OCI-LY7 (cell line): ENCODE measurements around the gene AP5S1. TPM values are rescaled to one million over a fixed set of nuclear protein-coding genes. Genes with fewer than 3 reads are reported as not detected.
A peak's percentile ranks its signal among the peaks of the same experiment; 100 is the strongest.

Experiments used
- BruUV-seq: library from RNA; stranded (reverse); fragments of 400-500 nt; replicated peaks from 2 replicates; lab custom pipeline; 2021; lab: Mats Ljungman, UMichigan
- CTCF ChIA-PET: fragments of 300-600 bp; sonication (Branson Sonifier 250); formaldehyde crosslinking; loops from one replicate; lab custom pipeline; 2022; ENCODE audit warnings: antibody characterized with exemption; ENCODE audit not compliant: unreplicated experiment; lab: Charles Lee
- POLR2A ChIA-PET: fragments of 300-600 bp; sonication (Branson Sonifier 250); formaldehyde crosslinking; loops from one replicate; lab custom pipeline; 2022; ENCODE audit warnings: antibody characterized with exemption; lab: Charles Lee
- DNase-seq: peaks from one replicate; pipeline ENCODE4 v3.0.0-alpha.2; 2015; ENCODE audit warnings: low spot score
- H2AFZ ChIP-seq: fragments of 200-600 bp; sonication (generic), shearing (Covaris generic); 2 replicates; pipeline ENCODE4 v1.6.1; 2014; ENCODE audit warnings: mild to moderate bottlenecking, antibody characterized with exemption, low read length, moderate library complexity
- H3K27ac ChIP-seq: fragments of 200-600 bp; sonication (generic); 2 replicates; pipeline ENCODE4 v1.5.1; 2014; ENCODE audit warnings: mixed run types, low read depth, mild to moderate bottlenecking, moderate library complexity, low read length, inconsistent platforms; ENCODE audit not compliant: poor library complexity, severe bottlenecking
- H3K36me3 ChIP-seq: fragments of 200-600 bp; sonication (generic); 2 replicates; pipeline ENCODE4 v1.6.1; 2014; ENCODE audit warnings: mild to moderate bottlenecking, antibody characterized with exemption, low read length, moderate library complexity, mixed read lengths; ENCODE audit not compliant: insufficient read depth
- H3K4me1 ChIP-seq: fragments of 200-600 bp; sonication (generic); 2 replicates; pipeline ENCODE4 v1.5.1; 2014; ENCODE audit warnings: mild to moderate bottlenecking, low read length; ENCODE audit not compliant: insufficient read depth, poor library complexity, severe bottlenecking
- H3K4me2 ChIP-seq: fragments of 200-600 bp; sonication (generic); 2 replicates; pipeline ENCODE4 v1.6.1; 2014; ENCODE audit warnings: mild to moderate bottlenecking, low read length
- H3K4me3 ChIP-seq: fragments of 200-600 bp; sonication (generic); 2 replicates; pipeline ENCODE4 v1.5.1; 2014; ENCODE audit warnings: mild to moderate bottlenecking, low read depth, low read length; ENCODE audit not compliant: poor library complexity, severe bottlenecking
- H3K79me2 ChIP-seq: fragments of 200-600 bp; sonication (generic); 2 replicates; pipeline ENCODE4 v1.6.1; 2016; ENCODE audit warnings: low read depth, mild to moderate bottlenecking, low read length, moderate library complexity, mixed read lengths; ENCODE audit not compliant: insufficient read depth
- H3K9me2 ChIP-seq: fragments of 200-600 bp; sonication (generic); 2 replicates; pipeline ENCODE4 v1.6.1; 2016; ENCODE audit warnings: mild to moderate bottlenecking, low read length, mixed read lengths; ENCODE audit not compliant: insufficient read depth
- H3K9me3 ChIP-seq: fragments of 200-600 bp; sonication (generic); 2 replicates; pipeline ENCODE4 v1.6.1; 2014; ENCODE audit warnings: mild to moderate bottlenecking, mixed run types, low read length, mixed read lengths
- H4K20me1 ChIP-seq: fragments of 200-600 bp; sonication (generic); 2 replicates; pipeline ENCODE4 v1.6.1; 2014; ENCODE audit warnings: mild to moderate bottlenecking, antibody characterized with exemption, low read length, moderate library complexity, mixed read lengths; ENCODE audit not compliant: insufficient read depth
- EZH2phosphoT487 ChIP-seq: fragments of 200-600 bp; sonication (generic); IDR thresholded peaks from 2 replicates; pipeline ENCODE4 v1.6.1; 2018; ENCODE audit warnings: low read depth, borderline replicate concordance, mild to moderate bottlenecking, mixed run types, antibody characterized with exemption, low read length, moderate library complexity, mixed read lengths
- intact Hi-C: fragments of 100-400 bp; cut with micrococcal nuclease; formaldehyde crosslinking; loops from one replicate; pipeline ENCODE4 v1.10.0; 2022; ENCODE audit not compliant: unreplicated experiment
- total RNA-seq, 2 experiments: library from RNA; depleted of rRNA in 1 of 2; stranded (reverse); fragments of >200 nt in 1 of 2; shearing (Covaris generic) in 1 of 2; gene quantifications; 2 replicates each; pipeline ENCODE4 v1.2.3, GENCODE V29; 2014 to 2022
- TF ChIP-seq, protein P1 (sequence below): fragments of 200-600 bp; sonication (generic); conservative IDR thresholded peaks from 2 replicates; pipeline ENCODE4 v1.5.1; 2014; ENCODE audit warnings: mild to moderate bottlenecking, antibody characterized with exemption, low read length, moderate library complexity, mixed read lengths

Gene AP5S1
- total RNA-seq, 2 experiments from 2014 or later = 9.8 to 12.1 TPM

DNA sequence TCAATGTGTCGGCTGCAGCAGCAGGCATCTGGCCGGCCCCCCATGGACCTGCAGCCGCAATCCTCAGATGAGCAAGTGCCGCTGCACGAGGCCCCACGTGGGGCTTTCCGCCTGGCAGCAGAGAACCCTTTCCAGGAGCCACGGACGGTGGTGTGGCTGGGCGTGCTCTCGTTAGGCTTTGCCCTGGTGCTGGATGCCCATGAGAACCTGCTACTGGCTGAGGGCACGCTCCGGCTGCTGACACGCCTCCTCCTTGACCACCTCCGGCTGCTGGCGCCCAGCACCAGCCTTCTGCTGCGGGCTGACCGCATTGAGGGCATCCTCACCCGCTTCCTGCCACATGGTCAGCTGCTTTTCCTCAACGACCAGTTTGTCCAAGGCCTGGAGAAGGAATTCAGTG is 3.5 kb downstream of the AP5S1 start:
- H4K20me1 ChIP-seq = no peaks in the 10 kb centered on the region
- peaks cover 19% of the 10 kb centered on the region for H3K4me1 ChIP-seq
- H3K79me2 ChIP-seq = peaks cover 9% of the 10 kb centered on the region; the same call in 1 of the 2 replicates
- intact Hi-C loops = no loop called here
- CTCF ChIA-PET = no interaction called here
- H3K9me2 ChIP-seq = no peaks in the 10 kb centered on the region
- H2AFZ ChIP-seq = no peak overlapping the region
- no peak for DNase-seq
- BruUV-seq = no TSS peak
- no peak overlapping the region for H3K4me3 ChIP-seq
- no peak overlapping the region for H3K4me2 ChIP-seq
- no peak overlapping the region for H3K27ac ChIP-seq
- POLR2A ChIA-PET = no interaction called here
- H3K9me3 ChIP-seq = no peaks in the 10 kb centered on the region
- peaks cover 21% of the 10 kb centered on the region; the same call in 1 of the 2 replicates for H3K36me3 ChIP-seq
- TF ChIP-seq EZH2phosphoT487 = no peak
- TF ChIP-seq, protein P1, sequence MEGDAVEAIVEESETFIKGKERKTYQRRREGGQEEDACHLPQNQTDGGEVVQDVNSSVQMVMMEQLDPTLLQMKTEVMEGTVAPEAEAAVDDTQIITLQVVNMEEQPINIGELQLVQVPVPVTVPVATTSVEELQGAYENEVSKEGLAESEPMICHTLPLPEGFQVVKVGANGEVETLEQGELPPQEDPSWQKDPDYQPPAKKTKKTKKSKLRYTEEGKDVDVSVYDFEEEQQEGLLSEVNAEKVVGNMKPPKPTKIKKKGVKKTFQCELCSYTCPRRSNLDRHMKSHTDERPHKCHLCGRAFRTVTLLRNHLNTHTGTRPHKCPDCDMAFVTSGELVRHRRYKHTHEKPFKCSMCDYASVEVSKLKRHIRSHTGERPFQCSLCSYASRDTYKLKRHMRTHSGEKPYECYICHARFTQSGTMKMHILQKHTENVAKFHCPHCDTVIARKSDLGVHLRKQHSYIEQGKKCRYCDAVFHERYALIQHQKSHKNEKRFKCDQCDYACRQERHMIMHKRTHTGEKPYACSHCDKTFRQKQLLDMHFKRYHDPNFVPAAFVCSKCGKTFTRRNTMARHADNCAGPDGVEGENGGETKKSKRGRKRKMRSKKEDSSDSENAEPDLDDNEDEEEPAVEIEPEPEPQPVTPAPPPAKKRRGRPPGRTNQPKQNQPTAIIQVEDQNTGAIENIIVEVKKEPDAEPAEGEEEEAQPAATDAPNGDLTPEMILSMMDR = no peak

DNA sequence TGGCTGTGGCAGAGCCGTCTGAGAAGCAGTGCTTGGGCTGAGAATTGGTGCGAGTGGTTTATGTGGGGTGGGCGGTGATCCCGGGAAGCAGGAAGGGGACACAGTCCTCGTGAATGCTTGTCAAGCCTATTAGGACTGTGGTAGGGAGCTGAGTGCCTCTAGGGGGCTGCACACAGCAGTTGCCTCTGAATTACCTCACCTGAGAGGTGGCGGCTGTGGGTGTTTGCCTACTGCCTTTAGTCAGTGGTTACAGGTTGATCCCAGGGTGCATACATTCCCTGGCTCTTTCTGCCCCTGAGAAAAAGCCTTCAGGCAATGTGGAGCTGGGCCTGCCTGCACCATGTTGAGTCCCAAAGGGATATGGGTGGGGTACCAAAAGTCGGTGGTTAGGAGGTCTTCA is 5.2 kb downstream of the AP5S1 start:
- H4K20me1 ChIP-seq = no peaks in the 10 kb centered on the region
- no peaks in the 10 kb centered on the region for H3K9me2 ChIP-seq
- peaks cover 21% of the 10 kb centered on the region; the same call in 1 of the 2 replicates for H3K36me3 ChIP-seq
- no peak for DNase-seq
- H3K9me3 ChIP-seq = no peaks in the 10 kb centered on the region
- intact Hi-C loops = no loop called here
- H2AFZ ChIP-seq = no peak overlapping the region
- no TSS peak for BruUV-seq
- H3K4me3 ChIP-seq = no peak overlapping the region
- H3K4me1 ChIP-seq = peaks cover 8% of the 10 kb centered on the region
- H3K4me2 ChIP-seq = no peak overlapping the region
- H3K79me2 ChIP-seq = peaks cover 9% of the 10 kb centered on the region; the same call in 1 of the 2 replicates
- TF ChIP-seq, protein P1 = peak; percentile 32; the same call in 1 of the 2 replicates
- TF ChIP-seq EZH2phosphoT487 = no peak
- no peak overlapping the region for H3K27ac ChIP-seq
- ChIA-PET CTCF (no interaction called here), POLR2A (no interaction called here)

DNA sequence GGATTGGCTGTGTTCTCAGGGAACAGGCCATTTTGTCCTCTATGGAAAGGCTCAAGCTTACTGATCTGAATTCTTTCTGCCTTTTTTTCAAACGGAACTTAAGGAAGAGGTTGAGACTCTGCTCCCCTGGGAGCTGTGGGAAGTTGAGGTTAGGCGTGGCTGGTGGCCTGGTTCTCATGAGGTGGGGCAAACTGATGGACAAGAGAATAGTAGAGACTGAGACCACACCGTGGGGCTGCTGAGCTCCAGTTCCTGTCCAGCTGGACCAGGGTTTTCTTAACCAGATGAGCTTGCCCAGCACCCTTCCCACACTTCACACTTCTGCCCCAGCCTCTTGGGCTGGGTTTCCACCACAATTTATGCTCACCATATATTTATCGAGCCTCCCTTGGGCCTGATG is 6.1 kb downstream of the AP5S1 start:
- Histone ChIP-seq H3K36me3 (peaks cover 21% of the 10 kb centered on the region; the same call in 1 of the 2 replicates), H3K9me3 (no peaks in the 10 kb centered on the region), H3K4me1 (peaks cover 3% of the 10 kb centered on the region), H3K4me3 (no peak overlapping the region), H3K4me2 (no peak overlapping the region), H3K27ac (no peak overlapping the region), H3K79me2 (peaks cover 2% of the 10 kb centered on the region; the same call in 1 of the 2 replicates), H2AFZ (no peak overlapping the region), H3K9me2 (no peaks in the 10 kb centered on the region), H4K20me1 (no peaks in the 10 kb centered on the region)
- no peak for DNase-seq
- ChIA-PET CTCF (no interaction called here), POLR2A (no interaction called here)
- TF ChIP-seq, protein P1 = no peak
- no peak for TF ChIP-seq EZH2phosphoT487
- intact Hi-C loops = no loop called here
- BruUV-seq = no TSS peak
